Gastrocnemius medialis (tissue), 4 donors: ENCODE data around the gene DRP2.

Source experiments
- CTCF ChIP-seq, 5 experiments: fragments of 450-650 bp in 3 of 5; fragments of 200-600 bp in 2 of 5; sonication (generic) in 2 of 5; IDR thresholded peaks in 4 of 5; conservative IDR thresholded peaks in 1 of 5; 1 replicate in 4 of 5; 2 replicates in 1 of 5; pipeline ENCODE4 v1.5.1; 2016 to 2019; ENCODE audit warnings: antibody characterized with exemption in 5 of 5, mild to moderate bottlenecking in 3 of 5, moderate library complexity in 3 of 5
- POLR2A ChIP-seq, 2 donors: fragments of 450-650 bp; IDR thresholded peaks; one replicate each; pipeline ENCODE4 v1.6.1; 2017; ENCODE audit warnings: antibody characterized with exemption in 2 of 2, mild to moderate bottlenecking in 2 of 2, moderate library complexity in 2 of 2

- no peak for TF ChIP-seq POLR2A (IDR thresholded peaks at IDR 0.05)
- TF ChIP-seq CTCF (IDR thresholded peaks at IDR 0.05 in 4 of 5, conservative IDR thresholded peaks at IDR 0.05 in 1 of 5): no peak
Measured at GRCh38 chrX:101241531-101241930, 21.9 kb downstream of the DRP2 start.
